HEK293 (cell line): ENCODE data around the gene TXNRD2.
A peak's percentile ranks its signal among the peaks of the same experiment; 100 is the strongest.

Experiments used
- CTCF ChIA-PET: fragments of 350-600 bp; formaldehyde crosslinking; extraction: SDS; loops from one replicate; lab custom pipeline; 2021; ENCODE audit warnings: antibody characterized with exemption; lab: Yijun Ruan, JAX
- POLR2A ChIA-PET: fragments of 300-600 bp; formaldehyde crosslinking; extraction: SDS; loops from one replicate; lab custom pipeline; 2020; ENCODE audit warnings: antibody characterized with exemption, inconsistent platforms; lab: Yijun Ruan, JAX
- H3K27ac ChIP-seq: fragments of 200-500 bp; sonication (Bioruptor generic); 2 replicates; pipeline ENCODE4 v1.5.1; 2014; ENCODE audit warnings: low read depth, low read length, control low read depth, inconsistent platforms; ENCODE audit errors: extremely low read depth
- H3K36me3 ChIP-seq, 2 experiments: fragments of 200-500 bp in 1 of 2; sonication (Bioruptor generic) in 1 of 2; 1 replicate in 1 of 2; 2 replicates in 1 of 2; pipeline ENCODE4 v1.5.1; 2014 to 2017; ENCODE audit warnings: inconsistent platforms in 2 of 2, low read length in 2 of 2; ENCODE audit not compliant: control insufficient read depth in 2 of 2, insufficient read depth in 1 of 2
- H3K4me1 ChIP-seq: fragments of 200-500 bp; sonication (Bioruptor generic); 2 replicates; pipeline ENCODE4 v1.5.1; 2014; ENCODE audit warnings: mild to moderate bottlenecking, low read length, inconsistent platforms; ENCODE audit not compliant: control insufficient read depth, insufficient read depth
- H3K4me3 ChIP-seq: 2 replicates; pipeline ENCODE4 v1.5.1; 2011; ENCODE audit warnings: low read depth, mild to moderate bottlenecking, control low read depth, low read length, moderate library complexity
- H3K9me3 ChIP-seq: fragments of 200-500 bp; sonication (Bioruptor generic); 2 replicates; pipeline ENCODE4 v1.5.1; 2014; ENCODE audit warnings: low read depth, low read length, inconsistent platforms; ENCODE audit not compliant: control insufficient read depth, insufficient read depth
- GLIS2 ChIP-seq: fragments of 450-650 bp; formaldehyde crosslinking; IDR thresholded peaks from 2 replicates; pipeline ENCODE4 v1.5.1; 2016; ENCODE audit warnings: missing biosample characterization, missing genetic modification characterization
- KLF1 ChIP-seq: fragments of 450-650 bp; formaldehyde crosslinking; IDR thresholded peaks from 2 replicates; pipeline ENCODE4 v1.5.1; 2016; ENCODE audit warnings: missing biosample characterization, missing genetic modification characterization
- KLF9 ChIP-seq: fragments of 450-650 bp; formaldehyde crosslinking; IDR thresholded peaks from 2 replicates; pipeline ENCODE4 v1.5.1; 2016; ENCODE audit warnings: missing biosample characterization, missing genetic modification characterization, low read depth
- PRDM1 ChIP-seq: fragments of 450-650 bp; formaldehyde crosslinking; IDR thresholded peaks from 2 replicates; pipeline ENCODE4; 2016; ENCODE audit warnings: missing biosample characterization, missing genetic modification characterization
- ZNF112 ChIP-seq: fragments of 450-650 bp; formaldehyde crosslinking; IDR thresholded peaks from 2 replicates; pipeline ENCODE4 v1.5.0; 2017; ENCODE audit warnings: missing biosample characterization, missing genetic modification characterization
- ZNF133 ChIP-seq: fragments of 450-650 bp; formaldehyde crosslinking; IDR thresholded peaks from 2 replicates; pipeline ENCODE4 v1.5.1; 2016; ENCODE audit warnings: missing biosample characterization, missing genetic modification characterization
- ZNF223 ChIP-seq: fragments of 450-650 bp; formaldehyde crosslinking; IDR thresholded peaks from 2 replicates; pipeline ENCODE4 v1.5.1; 2016; ENCODE audit warnings: missing biosample characterization, missing genetic modification characterization
- ZNF366 ChIP-seq: fragments of 450-650 bp; formaldehyde crosslinking; conservative IDR thresholded peaks from 2 replicates; pipeline ENCODE4 v1.5.1; 2016; ENCODE audit warnings: missing biosample characterization, missing genetic modification characterization
- ZNF398 ChIP-seq: fragments of 450-650 bp; formaldehyde crosslinking; IDR thresholded peaks from 2 replicates; pipeline ENCODE4 v1.5.1; 2017; ENCODE audit warnings: missing biosample characterization, missing genetic modification characterization
- ZNF426 ChIP-seq: fragments of 450-650 bp; formaldehyde crosslinking; IDR thresholded peaks from 2 replicates; pipeline ENCODE4 v1.5.1; 2017; ENCODE audit warnings: missing biosample characterization, missing genetic modification characterization, mild to moderate bottlenecking, inconsistent platforms, moderate library complexity
- ZNF510 ChIP-seq: fragments of 450-650 bp; formaldehyde crosslinking; IDR thresholded peaks from 2 replicates; pipeline ENCODE4 v1.5.1; 2018; ENCODE audit warnings: mild to moderate bottlenecking, missing genetic modification characterization, missing biosample characterization; ENCODE audit not compliant: insufficient replicate concordance
- ZNF555 ChIP-seq: fragments of 450-650 bp; formaldehyde crosslinking; conservative IDR thresholded peaks from 2 replicates; pipeline ENCODE4 v1.5.1; 2017; ENCODE audit warnings: missing biosample characterization, mild to moderate bottlenecking, missing genetic modification characterization, inconsistent platforms
- ZNF560 ChIP-seq: fragments of 450-650 bp; formaldehyde crosslinking; IDR thresholded peaks from 2 replicates; pipeline ENCODE4 v1.5.1; 2017; ENCODE audit warnings: missing biosample characterization, missing genetic modification characterization, borderline replicate concordance
- ZNF660 ChIP-seq: fragments of 450-650 bp; IDR thresholded peaks from 2 replicates; pipeline ENCODE4 v1.5.1; 2018; ENCODE audit warnings: missing biosample characterization, mild to moderate bottlenecking, missing genetic modification characterization
- ZNF670 ChIP-seq: fragments of 450-650 bp; formaldehyde crosslinking; IDR thresholded peaks from 2 replicates; pipeline ENCODE4 v1.5.1; 2016; ENCODE audit warnings: missing biosample characterization, missing genetic modification characterization, low read depth
- ZNF747 ChIP-seq: fragments of 450-650 bp; formaldehyde crosslinking; IDR thresholded peaks from 2 replicates; pipeline ENCODE4 v1.5.1; 2016; ENCODE audit warnings: missing biosample characterization, missing genetic modification characterization
- TF ChIP-seq, protein P1 (sequence below): fragments of 450-650 bp; formaldehyde crosslinking; optimal IDR thresholded peaks from 2 replicates; pipeline ENCODE3; 2016; ENCODE audit warnings: missing biosample characterization, mild to moderate bottlenecking, missing genetic modification characterization
- TF ChIP-seq, protein P2 (sequence below): fragments of 450-650 bp; formaldehyde crosslinking; IDR thresholded peaks from 2 replicates; pipeline ENCODE4 v1.5.1; 2016; ENCODE audit warnings: missing biosample characterization, missing genetic modification characterization
- TF ChIP-seq, protein P3 (sequence below): fragments of 450-650 bp; formaldehyde crosslinking; IDR thresholded peaks from 2 replicates; pipeline ENCODE4 v1.5.1; 2016; ENCODE audit warnings: missing biosample characterization, missing genetic modification characterization, borderline replicate concordance
- TF ChIP-seq, protein P4 (sequence below): fragments of 450-650 bp; formaldehyde crosslinking; IDR thresholded peaks from 2 replicates; pipeline ENCODE4 v1.5.1; 2017; ENCODE audit warnings: missing biosample characterization, missing genetic modification characterization
- TF ChIP-seq, protein P5 (sequence below): fragments of 450-650 bp; formaldehyde crosslinking; IDR thresholded peaks from 2 replicates; pipeline ENCODE4 v1.5.1; 2017; ENCODE audit warnings: missing biosample characterization, missing genetic modification characterization

Gene TXNRD2

GRCh38 chr22:19984851-19985811 lies 43.5 kb upstream of the TXNRD2 start:
- H3K4me1 ChIP-seq = peaks cover 14% of the 10 kb centered on the region
- POLR2A ChIA-PET = interaction anchor here (0.9 to 2.5 kb wide), 6 partner anchors 11 to 132 kb away, joined by 3 to 18 read pairs (median 5); partner anchors contain the start of gene TRMT2A
- TF ChIP-seq ZNF366 (no peak), ZNF747 (no peak), ZNF510 (tag by site-specific recombination) (no peak), ZNF133 (tag by site-specific recombination) (no peak), ZNF555 (no peak), ZNF112 (tag by site-specific recombination) (no peak), ZNF660 (tag by site-specific recombination) (no peak), ZNF560 (tag by site-specific recombination) (no peak), ZNF426 (tag by site-specific recombination) (no peak), ZNF670 (no peak), KLF9 (no peak), ZNF223 (no peak), KLF1 (peak; percentile 46), ZNF398 (tag by site-specific recombination) (0 out of 2 replicates have a peak, but pooled peaks have one; percentile 16), PRDM1 (tag by site-specific recombination) (no peak), GLIS2 (peak; percentile 65)
- TF ChIP-seq, protein P1, sequence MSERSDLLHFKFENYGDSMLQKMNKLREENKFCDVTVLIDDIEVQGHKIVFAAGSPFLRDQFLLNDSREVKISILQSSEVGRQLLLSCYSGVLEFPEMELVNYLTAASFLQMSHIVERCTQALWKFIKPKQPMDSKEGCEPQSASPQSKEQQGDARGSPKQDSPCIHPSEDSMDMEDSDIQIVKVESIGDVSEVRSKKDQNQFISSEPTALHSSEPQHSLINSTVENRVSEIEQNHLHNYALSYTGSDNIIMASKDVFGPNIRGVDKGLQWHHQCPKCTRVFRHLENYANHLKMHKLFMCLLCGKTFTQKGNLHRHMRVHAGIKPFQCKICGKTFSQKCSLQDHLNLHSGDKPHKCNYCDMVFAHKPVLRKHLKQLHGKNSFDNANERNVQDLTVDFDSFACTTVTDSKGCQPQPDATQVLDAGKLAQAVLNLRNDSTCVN (tag by site-specific recombination) = peak; percentile 4
- TF ChIP-seq, protein P2, sequence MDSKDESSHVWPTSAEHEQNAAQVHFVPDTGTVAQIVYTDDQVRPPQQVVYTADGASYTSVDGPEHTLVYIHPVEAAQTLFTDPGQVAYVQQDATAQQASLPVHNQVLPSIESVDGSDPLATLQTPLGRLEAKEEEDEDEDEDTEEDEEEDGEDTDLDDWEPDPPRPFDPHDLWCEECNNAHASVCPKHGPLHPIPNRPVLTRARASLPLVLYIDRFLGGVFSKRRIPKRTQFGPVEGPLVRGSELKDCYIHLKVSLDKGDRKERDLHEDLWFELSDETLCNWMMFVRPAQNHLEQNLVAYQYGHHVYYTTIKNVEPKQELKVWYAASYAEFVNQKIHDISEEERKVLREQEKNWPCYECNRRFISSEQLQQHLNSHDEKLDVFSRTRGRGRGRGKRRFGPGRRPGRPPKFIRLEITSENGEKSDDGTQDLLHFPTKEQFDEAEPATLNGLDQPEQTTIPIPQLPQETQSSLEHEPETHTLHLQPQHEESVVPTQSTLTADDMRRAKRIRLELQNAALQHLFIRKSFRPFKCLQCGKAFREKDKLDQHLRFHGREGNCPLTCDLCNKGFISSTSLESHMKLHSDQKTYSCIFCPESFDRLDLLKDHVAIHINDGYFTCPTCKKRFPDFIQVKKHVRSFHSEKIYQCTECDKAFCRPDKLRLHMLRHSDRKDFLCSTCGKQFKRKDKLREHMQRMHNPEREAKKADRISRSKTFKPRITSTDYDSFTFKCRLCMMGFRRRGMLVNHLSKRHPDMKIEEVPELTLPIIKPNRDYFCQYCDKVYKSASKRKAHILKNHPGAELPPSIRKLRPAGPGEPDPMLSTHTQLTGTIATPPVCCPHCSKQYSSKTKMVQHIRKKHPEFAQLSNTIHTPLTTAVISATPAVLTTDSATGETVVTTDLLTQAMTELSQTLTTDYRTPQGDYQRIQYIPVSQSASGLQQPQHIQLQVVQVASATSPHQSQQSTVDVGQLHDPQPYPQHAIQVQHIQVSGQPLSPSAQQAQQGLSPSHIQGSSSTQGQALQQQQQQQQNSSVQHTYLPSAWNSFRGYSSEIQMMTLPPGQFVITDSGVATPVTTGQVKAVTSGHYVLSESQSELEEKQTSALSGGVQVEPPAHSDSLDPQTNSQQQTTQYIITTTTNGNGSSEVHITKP = peak; percentile 89
- TF ChIP-seq, protein P3, sequence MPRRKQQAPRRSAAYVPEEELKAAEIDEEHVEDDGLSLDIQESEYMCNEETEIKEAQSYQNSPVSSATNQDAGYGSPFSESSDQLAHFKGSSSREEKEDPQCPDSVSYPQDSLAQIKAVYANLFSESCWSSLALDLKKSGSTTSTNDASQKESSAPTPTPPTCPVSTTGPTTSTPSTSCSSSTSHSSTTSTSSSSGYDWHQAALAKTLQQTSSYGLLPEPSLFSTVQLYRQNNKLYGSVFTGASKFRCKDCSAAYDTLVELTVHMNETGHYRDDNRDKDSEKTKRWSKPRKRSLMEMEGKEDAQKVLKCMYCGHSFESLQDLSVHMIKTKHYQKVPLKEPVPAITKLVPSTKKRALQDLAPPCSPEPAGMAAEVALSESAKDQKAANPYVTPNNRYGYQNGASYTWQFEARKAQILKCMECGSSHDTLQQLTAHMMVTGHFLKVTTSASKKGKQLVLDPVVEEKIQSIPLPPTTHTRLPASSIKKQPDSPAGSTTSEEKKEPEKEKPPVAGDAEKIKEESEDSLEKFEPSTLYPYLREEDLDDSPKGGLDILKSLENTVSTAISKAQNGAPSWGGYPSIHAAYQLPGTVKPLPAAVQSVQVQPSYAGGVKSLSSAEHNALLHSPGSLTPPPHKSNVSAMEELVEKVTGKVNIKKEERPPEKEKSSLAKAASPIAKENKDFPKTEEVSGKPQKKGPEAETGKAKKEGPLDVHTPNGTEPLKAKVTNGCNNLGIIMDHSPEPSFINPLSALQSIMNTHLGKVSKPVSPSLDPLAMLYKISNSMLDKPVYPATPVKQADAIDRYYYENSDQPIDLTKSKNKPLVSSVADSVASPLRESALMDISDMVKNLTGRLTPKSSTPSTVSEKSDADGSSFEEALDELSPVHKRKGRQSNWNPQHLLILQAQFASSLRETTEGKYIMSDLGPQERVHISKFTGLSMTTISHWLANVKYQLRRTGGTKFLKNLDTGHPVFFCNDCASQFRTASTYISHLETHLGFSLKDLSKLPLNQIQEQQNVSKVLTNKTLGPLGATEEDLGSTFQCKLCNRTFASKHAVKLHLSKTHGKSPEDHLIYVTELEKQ (tag by site-specific recombination) = no peak
- TF ChIP-seq, protein P4, sequence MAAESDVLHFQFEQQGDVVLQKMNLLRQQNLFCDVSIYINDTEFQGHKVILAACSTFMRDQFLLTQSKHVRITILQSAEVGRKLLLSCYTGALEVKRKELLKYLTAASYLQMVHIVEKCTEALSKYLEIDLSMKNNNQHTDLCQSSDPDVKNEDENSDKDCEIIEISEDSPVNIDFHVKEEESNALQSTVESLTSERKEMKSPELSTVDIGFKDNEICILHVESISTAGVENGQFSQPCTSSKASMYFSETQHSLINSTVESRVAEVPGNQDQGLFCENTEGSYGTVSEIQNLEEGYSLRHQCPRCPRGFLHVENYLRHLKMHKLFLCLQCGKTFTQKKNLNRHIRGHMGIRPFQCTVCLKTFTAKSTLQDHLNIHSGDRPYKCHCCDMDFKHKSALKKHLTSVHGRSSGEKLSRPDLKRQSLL (tag by site-specific recombination) = no peak
- TF ChIP-seq, protein P5, sequence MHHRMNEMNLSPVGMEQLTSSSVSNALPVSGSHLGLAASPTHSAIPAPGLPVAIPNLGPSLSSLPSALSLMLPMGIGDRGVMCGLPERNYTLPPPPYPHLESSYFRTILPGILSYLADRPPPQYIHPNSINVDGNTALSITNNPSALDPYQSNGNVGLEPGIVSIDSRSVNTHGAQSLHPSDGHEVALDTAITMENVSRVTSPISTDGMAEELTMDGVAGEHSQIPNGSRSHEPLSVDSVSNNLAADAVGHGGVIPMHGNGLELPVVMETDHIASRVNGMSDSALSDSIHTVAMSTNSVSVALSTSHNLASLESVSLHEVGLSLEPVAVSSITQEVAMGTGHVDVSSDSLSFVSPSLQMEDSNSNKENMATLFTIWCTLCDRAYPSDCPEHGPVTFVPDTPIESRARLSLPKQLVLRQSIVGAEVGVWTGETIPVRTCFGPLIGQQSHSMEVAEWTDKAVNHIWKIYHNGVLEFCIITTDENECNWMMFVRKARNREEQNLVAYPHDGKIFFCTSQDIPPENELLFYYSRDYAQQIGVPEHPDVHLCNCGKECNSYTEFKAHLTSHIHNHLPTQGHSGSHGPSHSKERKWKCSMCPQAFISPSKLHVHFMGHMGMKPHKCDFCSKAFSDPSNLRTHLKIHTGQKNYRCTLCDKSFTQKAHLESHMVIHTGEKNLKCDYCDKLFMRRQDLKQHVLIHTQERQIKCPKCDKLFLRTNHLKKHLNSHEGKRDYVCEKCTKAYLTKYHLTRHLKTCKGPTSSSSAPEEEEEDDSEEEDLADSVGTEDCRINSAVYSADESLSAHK = no peak

More at GRCh38 chr22:19984851-19985811, 43.5 kb upstream of the TXNRD2 start:
- peak overlapping the region; percentile 42; the same call in 1 of the 2 replicates for H3K27ac ChIP-seq
- H3K9me3 ChIP-seq = no peaks in the 10 kb centered on the region
- H3K4me3 ChIP-seq = no peak overlapping the region
- CTCF ChIA-PET = interaction anchor here (0.6 to 2.4 kb wide), 8 partner anchors 11 to 750 kb away, joined by 3 to 13 read pairs (median 5); no protein-coding TSS in a partner anchor
- H3K36me3 ChIP-seq = peaks cover 0 to 19% of the 10 kb centered on the region in 2 experiments; a peak in 1 of 3 replicates
